PC-3 (cell line): ENCODE results near the gene CTTNBP2NL. TPM values are rescaled to one million over a fixed set of nuclear protein-coding genes. Genes with fewer than 3 reads are reported as not detected.

ENCODE experiments used
- ATAC-seq: fragments of 200-7000 bp; cut with Tn5 transposase; 2 replicates; pipeline ENCODE4 v1.9.1; 2020; ENCODE audit warnings: mild to moderate bottlenecking, moderate library complexity
- BruUV-seq: library from RNA; stranded (reverse); fragments of 400-500 nt; replicated peaks from 2 replicates; lab custom pipeline; 2021; lab: Mats Ljungman, UMichigan
- CTCF ChIA-PET: fragments of 300-600 bp; sonication (Branson Sonifier 250); formaldehyde crosslinking; loops from one replicate; lab custom pipeline; 2022; ENCODE audit warnings: antibody characterized with exemption; lab: Charles Lee
- POLR2A ChIA-PET: fragments of 300-600 bp; sonication (Branson Sonifier 250); formaldehyde crosslinking; loops from one replicate; lab custom pipeline; 2022; ENCODE audit warnings: antibody characterized with exemption; ENCODE audit not compliant: unreplicated experiment; lab: Charles Lee
- DNase-seq: peaks from one replicate; pipeline ENCODE4 v3.0.0-alpha.2; 2015
- H2AFZ ChIP-seq: fragments of 300-600 bp; sonication (generic); 2 replicates; pipeline ENCODE4 v1.6.0; 2016; ENCODE audit warnings: antibody characterized with exemption, low read length
- H3F3A ChIP-seq: fragments of 300-600 bp; sonication (generic); one replicate; pipeline ENCODE4 v1.6.0; 2017; ENCODE audit warnings: antibody characterized with exemption, low read length, control low read depth, mild to moderate bottlenecking; ENCODE audit not compliant: unreplicated experiment
- H3K27ac ChIP-seq: fragments of 300-600 bp; sonication (generic); 2 replicates; pipeline ENCODE4 v1.5.1; 2016; ENCODE audit warnings: mild to moderate bottlenecking, low read length
- H3K27me3 ChIP-seq: fragments of 300-600 bp; sonication (generic); 2 replicates; pipeline ENCODE4 v1.6.1; 2016; ENCODE audit warnings: low read length, mixed read lengths
- H3K36me3 ChIP-seq: fragments of 300-600 bp; sonication (generic); 2 replicates; pipeline ENCODE4 v1.6.1; 2016; ENCODE audit warnings: low read depth, mixed run types, low read length, mixed read lengths
- H3K4me1 ChIP-seq: fragments of 300-600 bp; sonication (generic); 2 replicates; pipeline ENCODE4 v1.5.1; 2016; ENCODE audit warnings: low read length; ENCODE audit not compliant: insufficient read depth
- H3K4me2 ChIP-seq: fragments of 300-600 bp; sonication (generic); 2 replicates; pipeline ENCODE4 v1.6.0; 2016; ENCODE audit warnings: low read length
- H3K4me3 ChIP-seq: fragments of 300-600 bp; sonication (generic); 2 replicates; pipeline ENCODE4 v1.5.1; 2016; ENCODE audit warnings: mild to moderate bottlenecking, low read length, mixed read lengths
- H3K79me2 ChIP-seq: fragments of 300-600 bp; sonication (generic); 2 replicates; pipeline ENCODE4 v1.6.1; 2017; ENCODE audit warnings: low read length, mixed read lengths
- H3K9ac ChIP-seq: fragments of 300-600 bp; sonication (generic); 2 replicates; pipeline ENCODE4 v1.6.0; 2016; ENCODE audit warnings: mild to moderate bottlenecking, low read length
- H3K9me2 ChIP-seq: fragments of 300-600 bp; sonication (generic); replicated peaks from 2 replicates; pipeline ENCODE4 v1.6.1; 2016; ENCODE audit warnings: mixed run types, low read length, mixed read lengths
- H3K9me3 ChIP-seq: fragments of 300-600 bp; sonication (generic); 2 replicates; pipeline ENCODE4 v1.6.1; 2016; ENCODE audit warnings: low read length, mixed read lengths
- H4K20me1 ChIP-seq: fragments of 300-600 bp; sonication (generic); 2 replicates; pipeline ENCODE4 v1.6.1; 2016; ENCODE audit warnings: low read length, mixed read lengths
- CTCF ChIP-seq: fragments of 300-600 bp; sonication (generic); conservative IDR thresholded peaks from 2 replicates; pipeline ENCODE4 v1.5.1; 2017; ENCODE audit warnings: antibody characterized with exemption, low read depth, mild to moderate bottlenecking, low read length
- EZH2 ChIP-seq: fragments of 300-600 bp; sonication (generic); IDR thresholded peaks from one replicate; pipeline ENCODE4 v1.6.1; 2017; ENCODE audit warnings: antibody characterized with exemption, mild to moderate bottlenecking, low read length; ENCODE audit not compliant: unreplicated experiment
- EZH2phosphoT487 ChIP-seq: fragments of 300-600 bp; sonication (generic); IDR thresholded peaks from 2 replicates; pipeline ENCODE4 v1.6.1; 2018; ENCODE audit warnings: mild to moderate bottlenecking, antibody characterized with exemption, low read length, borderline replicate concordance
- intact Hi-C: fragments of 100-400 bp; cut with micrococcal nuclease; formaldehyde crosslinking; loops from 2 replicates; pipeline ENCODE4 v1.9.0; 2023
- total RNA-seq: library from RNA; depleted of rRNA; stranded (reverse); fragments of >200 nt; gene quantifications from 2 replicates; pipeline ENCODE4 v1.2.3, GENCODE V29; 2014

The CTTNBP2NL gene
- total RNA-seq, 1 experiment from 2014 or later, result 9.8 TPM

GRCh38 chr1:112358798-112359408, 37.1 kb upstream of the CTTNBP2NL start:
- H3K9ac ChIP-seq, result no peak overlapping the region
- ChIA-PET CTCF (interaction anchor here (0.6 to 0.7 kb wide), 2 partner anchors 10 to 114 kb away, joined by 3 to 4 read pairs; no protein-coding TSS in a partner anchor), POLR2A (no interaction called here)
- H3K79me2 ChIP-seq, result no peaks in the 10 kb centered on the region
- no peaks in the 10 kb centered on the region for H3K9me3 ChIP-seq
- no peaks in the 10 kb centered on the region for H3F3A ChIP-seq
- peak; percentile 98 for ATAC-seq
- no peak overlapping the region for H2AFZ ChIP-seq
- H3K4me1 ChIP-seq, result no peaks in the 10 kb centered on the region
- peak; percentile 85 for TF ChIP-seq CTCF
- no peak for TF ChIP-seq EZH2
- DNase-seq, result peak; percentile 45
- H3K36me3 ChIP-seq, result no peaks in the 10 kb centered on the region
- intact Hi-C loops, result no loop called here
- no peaks in the 10 kb centered on the region for H3K9me2 ChIP-seq
- H3K27me3 ChIP-seq, result peaks cover 67% of the 10 kb centered on the region
- no peaks in the 10 kb centered on the region for H4K20me1 ChIP-seq
- no peak overlapping the region for H3K4me2 ChIP-seq
- no TSS peak for BruUV-seq
- H3K27ac ChIP-seq, result no peak overlapping the region
- no peak overlapping the region for H3K4me3 ChIP-seq

GRCh38 chr1:112359961-112360767, 35.9 kb upstream of the CTTNBP2NL start:
- H3K4me3 ChIP-seq, result no peak overlapping the region
- no peak overlapping the region for H3K27ac ChIP-seq
- H3K9me3 ChIP-seq, result no peaks in the 10 kb centered on the region
- no peaks in the 10 kb centered on the region for H3F3A ChIP-seq
- intact Hi-C loops, result no loop called here
- no peak overlapping the region for H3K9ac ChIP-seq
- H3K4me1 ChIP-seq, result no peaks in the 10 kb centered on the region
- H3K79me2 ChIP-seq, result no peaks in the 10 kb centered on the region
- DNase-seq (no peak), ATAC-seq (no peak)
- ChIA-PET POLR2A (no interaction called here), CTCF (interaction anchor here (0.6 kb wide), 1 partner anchor 894 kb away, joined by 3 read pairs; no protein-coding TSS in a partner anchor)
- BruUV-seq, result no TSS peak
- peaks cover 63% of the 10 kb centered on the region for H3K27me3 ChIP-seq
- no peak for TF ChIP-seq EZH2phosphoT487
- no peak for TF ChIP-seq EZH2
- TF ChIP-seq CTCF, result no peak
- H3K4me2 ChIP-seq, result no peak overlapping the region
- H2AFZ ChIP-seq, result no peak overlapping the region
- H3K36me3 ChIP-seq, result no peaks in the 10 kb centered on the region
- no peaks in the 10 kb centered on the region for H3K9me2 ChIP-seq
- H4K20me1 ChIP-seq, result no peaks in the 10 kb centered on the region

- Histone ChIP-seq H3K27me3 (peaks cover 50% of the 10 kb centered on the region), H3K9me3 (no peaks in the 10 kb centered on the region), H3F3A (no peaks in the 10 kb centered on the region), H3K4me3 (no peak overlapping the region), H3K4me2 (no peak overlapping the region), H3K36me3 (no peaks in the 10 kb centered on the region), H3K4me1 (no peaks in the 10 kb centered on the region), H3K27ac (no peak overlapping the region), H3K9me2 (no peaks in the 10 kb centered on the region), H4K20me1 (no peaks in the 10 kb centered on the region), H2AFZ (no peak overlapping the region), H3K79me2 (no peaks in the 10 kb centered on the region), H3K9ac (no peak overlapping the region)
- intact Hi-C loops, result no loop called here
- TF ChIP-seq CTCF, result no peak
- TF ChIP-seq EZH2, result no peak
- no peak for TF ChIP-seq EZH2phosphoT487
- ChIA-PET CTCF (no interaction called here), POLR2A (no interaction called here)
- no peak for DNase-seq
- BruUV-seq, result no TSS peak
- ATAC-seq, result no peak
Observed at GRCh38 chr1:112363636-112364035, 32.4 kb upstream of the CTTNBP2NL start.
